IMR-90 (cell line): Measurements from ENCODE around the gene TMC4. TPM values are rescaled to one million over a fixed set of nuclear protein-coding genes. Genes with fewer than 3 reads are reported as not detected.

Experiments
- ATAC-seq: fragments of 200-7000 bp; cut with Tn5 transposase; 2 replicates; pipeline ENCODE4 v1.9.1; 2020; ENCODE audit warnings: low read depth, mild to moderate bottlenecking, moderate library complexity
- BruUV-seq: library from RNA; stranded (reverse); fragments of 400-500 nt; replicated peaks from 2 replicates; lab custom pipeline; 2021; lab: Mats Ljungman, UMichigan
- CTCF ChIA-PET: fragments of 300-600 bp; formaldehyde crosslinking; extraction: SDS; loops from one replicate; lab custom pipeline; 2021; ENCODE audit warnings: antibody characterized with exemption; lab: Yijun Ruan, JAX
- POLR2A ChIA-PET: fragments of 300-600 bp; sonication (Branson Sonifier 250); formaldehyde crosslinking; loops from one replicate; lab custom pipeline; 2022; ENCODE audit warnings: antibody characterized with exemption; ENCODE audit not compliant: unreplicated experiment; lab: Charles Lee
- DNase-seq: peaks from one replicate; pipeline ENCODE4 v3.0.0; 2013
- H2AFZ ChIP-seq: replicated peaks from 2 replicates; pipeline ENCODE3; 2013; ENCODE audit warnings: low read length, mild to moderate bottlenecking; ENCODE audit not compliant: poor library complexity
- H2AK5ac ChIP-seq: 2 replicates; pipeline ENCODE4 v1.6.1; 2013; ENCODE audit warnings: low read depth, low read length, inconsistent platforms
- H2AK9ac ChIP-seq: replicated peaks from 2 replicates; pipeline ENCODE3; 2013; ENCODE audit warnings: mild to moderate bottlenecking, low read depth, low read length, moderate library complexity; ENCODE audit not compliant: poor library complexity
- H2BK120ac ChIP-seq: 2 replicates; pipeline ENCODE4 v1.6.1; 2013; ENCODE audit warnings: low read depth, low read length, inconsistent platforms
- H2BK15ac ChIP-seq: 3 replicates; pipeline ENCODE4 v1.6.1; 2013; ENCODE audit warnings: low read depth, low read length, inconsistent platforms
- H2BK20ac ChIP-seq: 2 replicates; pipeline ENCODE4 v1.6.1; 2013; ENCODE audit warnings: low read depth, mild to moderate bottlenecking, inconsistent platforms, low read length, moderate library complexity
- H2BK5ac ChIP-seq: 2 replicates; pipeline ENCODE4 v1.6.1; 2013; ENCODE audit warnings: mild to moderate bottlenecking, low read depth, low read length, inconsistent platforms; ENCODE audit not compliant: poor library complexity, severe bottlenecking
- H3K14ac ChIP-seq: replicated peaks from 2 replicates; pipeline ENCODE4 v1.6.1; 2013; ENCODE audit warnings: low read depth, low read length, inconsistent platforms
- H3K18ac ChIP-seq: 2 replicates; pipeline ENCODE4 v1.6.1; 2013; ENCODE audit warnings: low read depth, low read length, control low read depth
- H3K23ac ChIP-seq: 2 replicates; pipeline ENCODE4 v1.6.1; 2013; ENCODE audit warnings: low read depth, low read length, inconsistent platforms
- H3K27ac ChIP-seq: 2 replicates; pipeline ENCODE4 v1.5.1; 2013; ENCODE audit warnings: mild to moderate bottlenecking, control low read depth, low read length; ENCODE audit not compliant: insufficient read depth
- H3K27me3 ChIP-seq: 2 replicates; pipeline ENCODE4 v1.6.1; 2013; ENCODE audit warnings: low read length; ENCODE audit not compliant: control insufficient read depth, insufficient read depth
- H3K36me3 ChIP-seq: 2 replicates; pipeline ENCODE4 v1.6.1; 2013; ENCODE audit warnings: low read length, mixed read lengths; ENCODE audit not compliant: control insufficient read depth, insufficient read depth
- H3K4ac ChIP-seq: 2 replicates; pipeline ENCODE4 v1.6.1; 2013; ENCODE audit warnings: low read depth, low read length, inconsistent platforms
- H3K4me1 ChIP-seq: 2 replicates; pipeline ENCODE4 v1.6.1; 2013; ENCODE audit warnings: low read length, mixed read lengths; ENCODE audit not compliant: control insufficient read depth, insufficient read depth
- H3K4me2 ChIP-seq: 2 replicates; pipeline ENCODE4 v1.6.1; 2013; ENCODE audit warnings: low read depth, mild to moderate bottlenecking, control low read depth, low read length, moderate library complexity
- H3K4me3 ChIP-seq: 2 replicates; pipeline ENCODE4 v1.5.1; 2013; ENCODE audit warnings: low read depth, mild to moderate bottlenecking, control low read depth, low read length, moderate library complexity; ENCODE audit not compliant: insufficient read depth
- H3K56ac ChIP-seq: 2 replicates; pipeline ENCODE4 v1.6.1; 2013; ENCODE audit warnings: low read length, inconsistent platforms; ENCODE audit not compliant: insufficient read depth; ENCODE audit errors: extremely low read depth
- H3K79me1 ChIP-seq, 2 experiments: 2 replicates each; pipeline ENCODE4 v1.6.1; 2013; ENCODE audit warnings: low read length in 2 of 2, inconsistent platforms in 1 of 2, low read depth in 1 of 2
- H3K9ac ChIP-seq: 2 replicates; pipeline ENCODE4 v1.6.1; 2013; ENCODE audit warnings: low read depth, low read length, control low read depth
- H3K9me1 ChIP-seq: 2 replicates; pipeline ENCODE4 v1.6.1; 2013; ENCODE audit warnings: low read length, inconsistent platforms; ENCODE audit not compliant: insufficient read depth
- H3K9me3 ChIP-seq: 2 replicates; pipeline ENCODE4 v1.6.1; 2013; ENCODE audit warnings: low read length; ENCODE audit not compliant: control insufficient read depth, insufficient read depth
- H4K20me1 ChIP-seq: 2 replicates; pipeline ENCODE4 v1.6.1; 2013; ENCODE audit warnings: low read length, inconsistent platforms; ENCODE audit not compliant: insufficient read depth
- H4K5ac ChIP-seq: 2 replicates; pipeline ENCODE4 v1.6.1; 2013; ENCODE audit warnings: mild to moderate bottlenecking, low read depth, low read length, control low read depth
- H4K8ac ChIP-seq, 2 experiments: 2 replicates each; pipeline ENCODE4 v1.6.1; 2013; ENCODE audit warnings: low read depth in 2 of 2, low read length in 2 of 2, control low read depth in 1 of 2, inconsistent platforms in 1 of 2
- H4K91ac ChIP-seq: 2 replicates; pipeline ENCODE4 v1.6.1; 2013; ENCODE audit warnings: low read depth, low read length, inconsistent platforms; ENCODE audit not compliant: insufficient read depth
- CEBPB ChIP-seq: IDR thresholded peaks from 2 replicates; pipeline ENCODE4 v1.6.1; 2012; ENCODE audit warnings: low read depth, low read length, improper control_type of control experiment
- CHD1 ChIP-seq: IDR thresholded peaks from 2 replicates; pipeline ENCODE4 v1.6.1; 2012; ENCODE audit warnings: low read depth, low read length, improper control_type of control experiment
- FOS ChIP-seq: fragments of 150-350 bp; IDR thresholded peaks from 2 replicates; pipeline ENCODE4 v1.6.1; 2016; ENCODE audit warnings: low read depth, low read length
- MAFK ChIP-seq: IDR thresholded peaks from 2 replicates; pipeline ENCODE4 v1.6.1; 2012; ENCODE audit warnings: low read depth, low read length, improper control_type of control experiment
- MAZ ChIP-seq: IDR thresholded peaks from 2 replicates; pipeline ENCODE4 v1.6.1; 2012; ENCODE audit warnings: low read depth, mild to moderate bottlenecking, low read length, improper control_type of control experiment, moderate library complexity, borderline replicate concordance
- MXI1 ChIP-seq: IDR thresholded peaks from 2 replicates; pipeline ENCODE4 v1.6.1; 2012; ENCODE audit warnings: low read depth, mild to moderate bottlenecking, low read length, moderate library complexity, borderline replicate concordance
- NFE2L2 ChIP-seq: fragments of 150-350 bp; IDR thresholded peaks from 2 replicates; pipeline ENCODE4 v1.6.1; 2016; ENCODE audit warnings: low read depth, mild to moderate bottlenecking, low read length
- POLR2A ChIP-seq: IDR thresholded peaks from 2 replicates; pipeline ENCODE4 v1.6.1; 2012; ENCODE audit warnings: mild to moderate bottlenecking, low read depth, low read length
- RCOR1 ChIP-seq: IDR thresholded peaks from 2 replicates; pipeline ENCODE4 v1.6.1; 2012; ENCODE audit warnings: mild to moderate bottlenecking, low read length, improper control_type of control experiment; ENCODE audit not compliant: insufficient replicate concordance
- RFX5 ChIP-seq: IDR thresholded peaks from 2 replicates; pipeline ENCODE4 v1.8.0; 2012; ENCODE audit warnings: low read depth, mild to moderate bottlenecking, low read length, moderate library complexity
- SMC3 ChIP-seq: fragments of 150-350 bp; IDR thresholded peaks from 2 replicates; pipeline ENCODE4 v1.6.1; 2016; ENCODE audit warnings: low read depth, mild to moderate bottlenecking, antibody characterized with exemption, low read length, moderate library complexity
- WGBS, 2 experiments: methylation state at CpG; one replicate each; pipeline versions ENCODE4 v1.1.5 to v1.1.7; 2013; ENCODE audit warnings: missing lambda C conversion rate in 2 of 2; ENCODE audit not compliant: insufficient read length in 1 of 2; ENCODE audit errors: extremely low coverage in 2 of 2; 5-methylcytosine and 5-hydroxymethylcytosine counted together
- dilution Hi-C: fragments of 300-500 bp; cut with HindIII; formaldehyde crosslinking; loops from one replicate; pipeline ENCODE4 v1.14.3; 2018; ENCODE audit warnings: low sequenced_read_pairs; ENCODE audit not compliant: unreplicated experiment
- in situ Hi-C: fragments of 300-500 bp; cut with MboI; formaldehyde crosslinking; loops from 3 replicates; pipeline ENCODE4 v1.14.3; 2019; ENCODE audit warnings: low sequenced_read_pairs, inconsistent platforms, mixed read lengths
- intact Hi-C: fragments of 100-400 bp; cut with micrococcal nuclease; formaldehyde crosslinking; loops from 2 replicates; pipeline ENCODE4 v1.10.0; 2022
- polyA plus RNA-seq, 3 experiments: library from polyadenylated mRNA; depleted of rRNA; stranded (reverse); fragments of >200 nt; gene quantifications; 2 replicates each; pipeline ENCODE4 v1.2.3, GENCODE V29; 2012; ENCODE audit warnings: low replicate concordance in 1 of 3
- total RNA-seq: library from RNA; depleted of rRNA; stranded (reverse); fragments of >200 nt; gene quantifications from 2 replicates; pipeline ENCODE4 v1.2.3, GENCODE V29; 2012
- TF ChIP-seq, protein P1 (sequence below): fragments of 150-350 bp; IDR thresholded peaks from 2 replicates; pipeline ENCODE4 v1.6.1; 2016; ENCODE audit warnings: low read depth, mild to moderate bottlenecking, low read length, moderate library complexity, borderline replicate concordance
- TF ChIP-seq, protein P2 (sequence below): fragments of 150-350 bp; IDR thresholded peaks from 2 replicates; pipeline ENCODE4 v1.6.1; 2017; ENCODE audit warnings: mild to moderate bottlenecking, antibody characterized with exemption, low read length, low read depth
- TF ChIP-seq, protein P3 (sequence below): conservative IDR thresholded peaks from 2 replicates; pipeline ENCODE4 v1.5.1; 2012; ENCODE audit warnings: mild to moderate bottlenecking, low read depth, low read length, improper control_type of control experiment

TMC4 gene
- total and polyA plus RNA-seq, 2 of the 4 experiments (the other 2 are of a cell fraction), result 0.72 to 1.1 TPM

DNA sequence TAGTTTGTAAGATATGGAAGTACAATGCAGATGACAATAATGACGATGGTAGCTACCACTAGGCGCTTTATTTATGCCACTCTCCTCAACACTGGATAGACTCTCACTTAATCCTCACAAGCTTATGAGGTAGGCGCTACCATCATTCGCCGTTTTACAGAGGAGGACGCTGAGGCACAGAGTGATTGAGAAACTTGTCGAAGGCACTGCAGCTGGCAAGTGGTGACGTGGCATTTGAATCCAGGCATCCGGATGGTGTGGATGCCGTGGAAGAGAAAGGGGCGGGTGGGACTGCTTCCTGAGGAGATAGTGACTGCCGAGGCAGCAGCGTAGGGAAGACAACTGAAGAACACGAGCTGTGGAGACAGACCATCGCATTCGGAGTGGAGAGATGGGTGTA, 26.4 kb upstream of the TMC4 start:
- Histone ChIP-seq H3K9ac (no peak overlapping the region), H3K79me1 (peaks cover 5 to 37% of the 10 kb centered on the region in 2 experiments; a peak in 3 of 4 replicates), H2BK5ac (no peak overlapping the region), H2AFZ (no peak overlapping the region), H2AK5ac (0 out of 2 replicates have a peak overlapping the region, but pooled peaks have one; percentile 8), H4K8ac (peak overlapping the region in 1 of 2 experiments; percentile 15; a peak in 2 of 4 replicates), H3K36me3 (peaks cover 29% of the 10 kb centered on the region), H3K18ac (no peak overlapping the region), H3K27me3 (no peaks in the 10 kb centered on the region), H2BK15ac (no peak overlapping the region), H3K4me3 (no peak overlapping the region), H3K4me1 (peaks cover 7% of the 10 kb centered on the region), H3K9me1 (peaks cover 9% of the 10 kb centered on the region), H3K4me2 (no peak overlapping the region), H4K20me1 (peaks cover 37% of the 10 kb centered on the region), H2AK9ac (peak overlapping the region; percentile 67), H2BK120ac (no peak overlapping the region), H3K56ac (no peak overlapping the region), H2BK20ac (no peak overlapping the region), H4K91ac (no peak overlapping the region), H4K5ac (no peak overlapping the region), H3K14ac (no peak overlapping the region), H3K4ac (no peak overlapping the region), H3K27ac (no peak overlapping the region), H3K23ac (no peak overlapping the region), H3K9me3 (no peaks in the 10 kb centered on the region)
- dilution Hi-C loops (no loop called here), in situ Hi-C loops (no loop called here), intact Hi-C loops (no loop called here)
- POLR2A ChIA-PET, result interaction anchor here (1.6 to 2.0 kb wide), 2 partner anchors 8 to 10 kb away, joined by 4 to 10 read pairs; partner anchors contain the start of genes MBOAT7 and TSEN34
- DNase-seq (no peak), ATAC-seq (no peak)
- CTCF ChIA-PET, result interaction anchor here (0.6 kb wide), 1 partner anchor 180 kb away, joined by 4 read pairs; no protein-coding TSS in a partner anchor
- TF ChIP-seq NFE2L2 (no peak), RCOR1 (no peak), SMC3 (no peak), RFX5 (no peak), MAFK (no peak), MXI1 (no peak), CEBPB (no peak), FOS (no peak), CHD1 (no peak), MAZ (no peak), POLR2A (no peak)
- TF ChIP-seq, protein P1, sequence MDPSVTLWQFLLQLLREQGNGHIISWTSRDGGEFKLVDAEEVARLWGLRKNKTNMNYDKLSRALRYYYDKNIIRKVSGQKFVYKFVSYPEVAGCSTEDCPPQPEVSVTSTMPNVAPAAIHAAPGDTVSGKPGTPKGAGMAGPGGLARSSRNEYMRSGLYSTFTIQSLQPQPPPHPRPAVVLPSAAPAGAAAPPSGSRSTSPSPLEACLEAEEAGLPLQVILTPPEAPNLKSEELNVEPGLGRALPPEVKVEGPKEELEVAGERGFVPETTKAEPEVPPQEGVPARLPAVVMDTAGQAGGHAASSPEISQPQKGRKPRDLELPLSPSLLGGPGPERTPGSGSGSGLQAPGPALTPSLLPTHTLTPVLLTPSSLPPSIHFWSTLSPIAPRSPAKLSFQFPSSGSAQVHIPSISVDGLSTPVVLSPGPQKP, result no peak
- TF ChIP-seq, protein P2, sequence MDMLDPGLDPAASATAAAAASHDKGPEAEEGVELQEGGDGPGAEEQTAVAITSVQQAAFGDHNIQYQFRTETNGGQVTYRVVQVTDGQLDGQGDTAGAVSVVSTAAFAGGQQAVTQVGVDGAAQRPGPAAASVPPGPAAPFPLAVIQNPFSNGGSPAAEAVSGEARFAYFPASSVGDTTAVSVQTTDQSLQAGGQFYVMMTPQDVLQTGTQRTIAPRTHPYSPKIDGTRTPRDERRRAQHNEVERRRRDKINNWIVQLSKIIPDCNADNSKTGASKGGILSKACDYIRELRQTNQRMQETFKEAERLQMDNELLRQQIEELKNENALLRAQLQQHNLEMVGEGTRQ, result no peak
- TF ChIP-seq, protein P3, sequence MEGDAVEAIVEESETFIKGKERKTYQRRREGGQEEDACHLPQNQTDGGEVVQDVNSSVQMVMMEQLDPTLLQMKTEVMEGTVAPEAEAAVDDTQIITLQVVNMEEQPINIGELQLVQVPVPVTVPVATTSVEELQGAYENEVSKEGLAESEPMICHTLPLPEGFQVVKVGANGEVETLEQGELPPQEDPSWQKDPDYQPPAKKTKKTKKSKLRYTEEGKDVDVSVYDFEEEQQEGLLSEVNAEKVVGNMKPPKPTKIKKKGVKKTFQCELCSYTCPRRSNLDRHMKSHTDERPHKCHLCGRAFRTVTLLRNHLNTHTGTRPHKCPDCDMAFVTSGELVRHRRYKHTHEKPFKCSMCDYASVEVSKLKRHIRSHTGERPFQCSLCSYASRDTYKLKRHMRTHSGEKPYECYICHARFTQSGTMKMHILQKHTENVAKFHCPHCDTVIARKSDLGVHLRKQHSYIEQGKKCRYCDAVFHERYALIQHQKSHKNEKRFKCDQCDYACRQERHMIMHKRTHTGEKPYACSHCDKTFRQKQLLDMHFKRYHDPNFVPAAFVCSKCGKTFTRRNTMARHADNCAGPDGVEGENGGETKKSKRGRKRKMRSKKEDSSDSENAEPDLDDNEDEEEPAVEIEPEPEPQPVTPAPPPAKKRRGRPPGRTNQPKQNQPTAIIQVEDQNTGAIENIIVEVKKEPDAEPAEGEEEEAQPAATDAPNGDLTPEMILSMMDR, result no peak
- BruUV-seq, result no TSS peak
- WGBS, 2 experiments, result 94% methylated on average over 3 of the region's 16 CpGs; no CpG with 5 or more reads in 1 of the 2 experiments
